ENCODE measurements around the gene LRPAP1. TPM values are rescaled to one million over a fixed set of nuclear protein-coding genes. Genes with fewer than 3 reads are reported as not detected.

Gene LRPAP1
- total and polyA plus RNA-seq, 2 experiments from 2014 or later, result 63.0 to 82.5 TPM

DNA sequence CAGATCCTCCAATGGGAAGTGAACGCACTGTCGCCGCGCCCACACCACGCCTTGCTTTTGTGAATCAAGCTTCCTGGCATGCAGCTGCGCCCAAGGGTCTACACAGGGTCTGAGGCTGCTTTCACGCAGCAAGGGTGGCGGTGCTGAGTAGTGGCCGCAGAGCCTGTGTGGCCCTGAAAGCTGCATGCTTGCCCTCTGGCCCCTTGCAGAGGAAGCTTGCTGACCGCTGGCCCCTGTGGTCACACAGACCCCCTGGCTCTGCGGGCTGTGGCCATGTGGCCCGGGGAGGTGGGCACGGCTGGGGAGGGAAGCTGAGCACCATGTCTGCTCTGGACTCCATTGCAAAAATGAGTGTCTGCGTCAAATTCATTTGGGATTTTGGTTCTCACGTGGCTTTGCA is 60.3 kb downstream of the LRPAP1 start (continued):
- TF ChIP-seq, protein P1, sequence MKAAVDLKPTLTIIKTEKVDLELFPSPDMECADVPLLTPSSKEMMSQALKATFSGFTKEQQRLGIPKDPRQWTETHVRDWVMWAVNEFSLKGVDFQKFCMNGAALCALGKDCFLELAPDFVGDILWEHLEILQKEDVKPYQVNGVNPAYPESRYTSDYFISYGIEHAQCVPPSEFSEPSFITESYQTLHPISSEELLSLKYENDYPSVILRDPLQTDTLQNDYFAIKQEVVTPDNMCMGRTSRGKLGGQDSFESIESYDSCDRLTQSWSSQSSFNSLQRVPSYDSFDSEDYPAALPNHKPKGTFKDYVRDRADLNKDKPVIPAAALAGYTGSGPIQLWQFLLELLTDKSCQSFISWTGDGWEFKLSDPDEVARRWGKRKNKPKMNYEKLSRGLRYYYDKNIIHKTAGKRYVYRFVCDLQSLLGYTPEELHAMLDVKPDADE (IDR thresholded peaks at IDR 0.05), result no peak

DNA sequence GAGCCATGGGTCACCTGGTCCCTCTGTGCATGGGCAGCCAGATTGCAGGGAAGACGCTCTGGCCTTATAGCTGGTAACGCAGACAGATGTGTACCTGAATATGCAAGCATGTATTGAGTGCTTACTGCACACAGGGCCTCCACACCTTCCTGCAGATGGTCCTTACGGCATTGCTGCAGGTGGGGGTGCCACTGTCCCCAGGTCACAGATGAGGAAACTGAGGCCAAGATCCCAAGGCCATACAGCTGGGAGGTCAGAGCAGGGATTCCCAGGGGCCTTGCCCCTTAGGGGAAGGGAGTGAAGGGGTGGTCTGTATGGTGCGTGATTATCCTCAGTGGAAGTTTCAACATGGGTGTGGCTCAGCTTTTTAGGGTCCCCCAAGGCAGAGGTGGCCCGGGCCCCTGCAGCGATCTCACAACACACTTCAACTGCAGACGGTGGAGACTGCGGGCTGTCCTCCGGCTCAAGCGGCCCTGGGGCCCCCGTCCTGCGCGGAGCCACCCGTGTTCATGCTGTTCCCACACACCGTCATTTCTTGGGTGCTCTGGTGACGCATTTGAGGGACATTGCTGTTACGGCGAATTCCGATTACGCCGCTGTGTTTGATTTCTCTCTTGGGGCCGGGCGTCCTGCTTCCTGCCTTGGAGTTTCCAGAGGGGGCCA is 61.0 kb downstream of the LRPAP1 start:
- no peaks in the 10 kb centered on the region for H3K9me3 Mint-ChIP-seq
- no peak overlapping the region for H3K27ac ChIP-seq (ENCODE audit: low read depth)

DNA sequence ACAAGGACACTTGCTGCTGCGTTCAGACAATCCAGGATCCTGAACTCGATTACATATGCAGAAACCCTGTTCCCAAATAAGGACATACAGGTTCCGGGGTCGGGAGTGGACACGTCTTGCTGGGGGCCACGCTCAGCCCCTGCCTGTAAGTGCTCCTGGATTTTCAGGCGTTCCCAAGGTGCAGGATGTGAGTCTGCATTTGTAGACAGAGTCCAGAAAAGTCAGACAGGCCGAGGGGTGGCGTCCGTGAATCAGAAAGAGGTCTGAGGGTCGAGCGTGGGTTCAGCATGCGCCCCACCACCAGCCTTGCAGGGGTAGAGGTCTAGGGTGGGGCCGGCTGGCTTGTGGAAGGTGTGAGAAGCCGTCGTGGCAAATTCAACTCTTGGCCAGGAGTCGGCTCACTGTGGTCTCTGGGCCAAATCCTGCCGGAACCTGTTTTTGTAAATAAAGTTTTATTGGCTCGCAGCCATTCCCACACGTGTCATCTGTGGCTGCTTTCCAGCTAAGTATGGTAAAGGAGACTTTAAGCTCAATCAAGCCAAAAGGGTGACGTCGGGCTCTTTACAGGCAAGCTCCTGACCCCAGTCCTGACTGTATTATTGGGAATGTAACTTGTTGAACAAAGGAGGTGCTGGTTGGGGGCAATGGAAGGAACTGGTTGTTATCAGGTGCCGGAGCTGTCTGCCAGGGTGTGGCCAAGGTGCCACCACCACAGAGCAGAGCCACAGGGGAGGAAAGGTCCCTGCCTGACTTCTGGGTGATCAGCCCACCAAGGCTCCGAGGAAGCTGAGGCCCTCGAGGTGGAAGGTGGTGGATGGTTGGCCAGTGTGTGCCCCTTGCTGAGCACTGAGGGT is 61.8 kb downstream of the LRPAP1 start:
- Histone ChIP-seq H3K4me3 (no peak overlapping the region), H3K79me2 (replicated peaks; ENCODE audit: insufficient read depth) (no peaks in the 10 kb centered on the region), H3F3A (replicated peaks; ENCODE audit: low read depth) (no peaks in the 10 kb centered on the region), H3K27ac (ENCODE audit: low read depth) (no peak overlapping the region), H2AFZ (no peak overlapping the region), H3K4me1 (ENCODE audit: insufficient read depth) (no peaks in the 10 kb centered on the region), H3K4me2 (no peak overlapping the region), H4K20me1 (replicated peaks; ENCODE audit: insufficient read depth) (no peaks in the 10 kb centered on the region), H3K9me2 (ENCODE audit: insufficient read depth) (no peaks in the 10 kb centered on the region), H3K27me3 (ENCODE audit: insufficient read depth) (peaks cover 14% of the 10 kb centered on the region), H3K36me3 (ENCODE audit: insufficient read depth) (no peaks in the 10 kb centered on the region)
- H3K4me3 Mint-ChIP-seq, result no peak overlapping the region
- H3K9me3 Mint-ChIP-seq, result no peaks in the 10 kb centered on the region
- ATAC-seq (no peak), DNase-seq (ENCODE audit: low spot score) (no peak)
- no peak overlapping the region for H3K27ac Mint-ChIP-seq
- no peaks in the 10 kb centered on the region for H3K36me3 Mint-ChIP-seq (ENCODE audit: low read depth)
- H3K4me1 Mint-ChIP-seq, result peaks cover 3% of the 10 kb centered on the region; the same call in 1 of the 3 replicates
- H3K27me3 Mint-ChIP-seq (ENCODE audit: insufficient read depth, low read depth, poor library complexity), result peaks cover 35% of the 10 kb centered on the region
- TF ChIP-seq STAT1 (IDR thresholded peaks at IDR 0.05; ENCODE audit: unreplicated experiment) (no peak), EZH2 (IDR thresholded peaks at IDR 0.05; ENCODE audit: low read depth, unreplicated experiment) (no peak), ZNF114 (CRISPR knock-in tag; IDR thresholded peaks at IDR 0.05) (no peak), ZNF331 (CRISPR knock-in tag; IDR thresholded peaks at IDR 0.05; ENCODE audit: low read depth) (no peak), JUNB (IDR thresholded peaks at IDR 0.05; ENCODE audit: unreplicated experiment) (no peak), CREB1 (CRISPR knock-in tag; IDR thresholded peaks at IDR 0.05; ENCODE audit: low read depth) (no peak), EZH2phosphoT487 (IDR thresholded peaks at IDR 0.05; ENCODE audit: unreplicated experiment) (no peak)
- TF ChIP-seq, protein P1 (IDR thresholded peaks at IDR 0.05), result no peak
- TF ChIP-seq, protein P2, sequence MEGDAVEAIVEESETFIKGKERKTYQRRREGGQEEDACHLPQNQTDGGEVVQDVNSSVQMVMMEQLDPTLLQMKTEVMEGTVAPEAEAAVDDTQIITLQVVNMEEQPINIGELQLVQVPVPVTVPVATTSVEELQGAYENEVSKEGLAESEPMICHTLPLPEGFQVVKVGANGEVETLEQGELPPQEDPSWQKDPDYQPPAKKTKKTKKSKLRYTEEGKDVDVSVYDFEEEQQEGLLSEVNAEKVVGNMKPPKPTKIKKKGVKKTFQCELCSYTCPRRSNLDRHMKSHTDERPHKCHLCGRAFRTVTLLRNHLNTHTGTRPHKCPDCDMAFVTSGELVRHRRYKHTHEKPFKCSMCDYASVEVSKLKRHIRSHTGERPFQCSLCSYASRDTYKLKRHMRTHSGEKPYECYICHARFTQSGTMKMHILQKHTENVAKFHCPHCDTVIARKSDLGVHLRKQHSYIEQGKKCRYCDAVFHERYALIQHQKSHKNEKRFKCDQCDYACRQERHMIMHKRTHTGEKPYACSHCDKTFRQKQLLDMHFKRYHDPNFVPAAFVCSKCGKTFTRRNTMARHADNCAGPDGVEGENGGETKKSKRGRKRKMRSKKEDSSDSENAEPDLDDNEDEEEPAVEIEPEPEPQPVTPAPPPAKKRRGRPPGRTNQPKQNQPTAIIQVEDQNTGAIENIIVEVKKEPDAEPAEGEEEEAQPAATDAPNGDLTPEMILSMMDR (conservative IDR thresholded peaks at IDR 0.05; ENCODE audit: low read depth in 2 of 2), result no peak
- TF ChIP-seq, protein P3, sequence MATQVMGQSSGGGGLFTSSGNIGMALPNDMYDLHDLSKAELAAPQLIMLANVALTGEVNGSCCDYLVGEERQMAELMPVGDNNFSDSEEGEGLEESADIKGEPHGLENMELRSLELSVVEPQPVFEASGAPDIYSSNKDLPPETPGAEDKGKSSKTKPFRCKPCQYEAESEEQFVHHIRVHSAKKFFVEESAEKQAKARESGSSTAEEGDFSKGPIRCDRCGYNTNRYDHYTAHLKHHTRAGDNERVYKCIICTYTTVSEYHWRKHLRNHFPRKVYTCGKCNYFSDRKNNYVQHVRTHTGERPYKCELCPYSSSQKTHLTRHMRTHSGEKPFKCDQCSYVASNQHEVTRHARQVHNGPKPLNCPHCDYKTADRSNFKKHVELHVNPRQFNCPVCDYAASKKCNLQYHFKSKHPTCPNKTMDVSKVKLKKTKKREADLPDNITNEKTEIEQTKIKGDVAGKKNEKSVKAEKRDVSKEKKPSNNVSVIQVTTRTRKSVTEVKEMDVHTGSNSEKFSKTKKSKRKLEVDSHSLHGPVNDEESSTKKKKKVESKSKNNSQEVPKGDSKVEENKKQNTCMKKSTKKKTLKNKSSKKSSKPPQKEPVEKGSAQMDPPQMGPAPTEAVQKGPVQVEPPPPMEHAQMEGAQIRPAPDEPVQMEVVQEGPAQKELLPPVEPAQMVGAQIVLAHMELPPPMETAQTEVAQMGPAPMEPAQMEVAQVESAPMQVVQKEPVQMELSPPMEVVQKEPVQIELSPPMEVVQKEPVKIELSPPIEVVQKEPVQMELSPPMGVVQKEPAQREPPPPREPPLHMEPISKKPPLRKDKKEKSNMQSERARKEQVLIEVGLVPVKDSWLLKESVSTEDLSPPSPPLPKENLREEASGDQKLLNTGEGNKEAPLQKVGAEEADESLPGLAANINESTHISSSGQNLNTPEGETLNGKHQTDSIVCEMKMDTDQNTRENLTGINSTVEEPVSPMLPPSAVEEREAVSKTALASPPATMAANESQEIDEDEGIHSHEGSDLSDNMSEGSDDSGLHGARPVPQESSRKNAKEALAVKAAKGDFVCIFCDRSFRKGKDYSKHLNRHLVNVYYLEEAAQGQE (IDR thresholded peaks at IDR 0.05; ENCODE audit: unreplicated experiment), result no peak

More for the DNA sequence above, 61.0 kb downstream of the LRPAP1 start:
- Histone ChIP-seq H3K36me3 (ENCODE audit: insufficient read depth) (no peaks in the 10 kb centered on the region), H4K20me1 (replicated peaks; ENCODE audit: insufficient read depth) (no peaks in the 10 kb centered on the region), H3K4me3 (no peak overlapping the region), H2AFZ (no peak overlapping the region), H3K4me2 (no peak overlapping the region), H3K9me2 (ENCODE audit: insufficient read depth) (no peaks in the 10 kb centered on the region), H3K4me1 (ENCODE audit: insufficient read depth) (no peaks in the 10 kb centered on the region), H3F3A (replicated peaks; ENCODE audit: low read depth) (no peaks in the 10 kb centered on the region), H3K79me2 (replicated peaks; ENCODE audit: insufficient read depth) (no peaks in the 10 kb centered on the region), H3K27me3 (ENCODE audit: insufficient read depth) (peaks cover 14% of the 10 kb centered on the region)
- Mint-ChIP-seq H3K27ac (no peak overlapping the region), H3K36me3 (ENCODE audit: low read depth) (no peaks in the 10 kb centered on the region), H3K4me1 (peaks cover 3% of the 10 kb centered on the region; the same call in 1 of the 3 replicates), H3K27me3 (ENCODE audit: insufficient read depth, low read depth, poor library complexity) (peaks cover 33% of the 10 kb centered on the region), H3K4me3 (no peak overlapping the region)
- TF ChIP-seq JUNB (IDR thresholded peaks at IDR 0.05; ENCODE audit: unreplicated experiment), result no peak
- no peak for TF ChIP-seq ZNF331 (CRISPR knock-in tag; IDR thresholded peaks at IDR 0.05; ENCODE audit: low read depth)
- TF ChIP-seq EZH2phosphoT487 (IDR thresholded peaks at IDR 0.05; ENCODE audit: unreplicated experiment), result no peak
- TF ChIP-seq POLR2AphosphoS5 (IDR thresholded peaks at IDR 0.05; ENCODE audit: low read depth), result no peak
- DNase-seq (ENCODE audit: low spot score), result no peak
- ATAC-seq, result no peak
